Breast epithelium (tissue), 4 donors: ENCODE measurements around the gene F2. TPM values are rescaled to one million over a fixed set of nuclear protein-coding genes. Genes with fewer than 3 reads are reported as not detected.

Experiments used
- DNase-seq, 2 donors: peaks; one replicate each; pipeline ENCODE4 v3.0.0-alpha.2; 2019; ENCODE audit warnings: low spot score in 2 of 2
- H3K27ac ChIP-seq, 2 donors: fragments of 200-600 bp; sonication (generic) in 1 of 2; one replicate each; pipeline ENCODE4 v1.5.1; 2016 to 2019; ENCODE audit warnings: mild to moderate bottlenecking in 1 of 2
- H3K27me3 ChIP-seq, 2 donors: fragments of 200-600 bp; sonication (generic) in 1 of 2; one replicate each; pipeline versions ENCODE4 v1.5.1 to v1.6.0; 2017 to 2019; ENCODE audit warnings: control low read depth in 1 of 2, mild to moderate bottlenecking in 1 of 2
- H3K36me3 ChIP-seq: fragments of 200-600 bp; one replicate; pipeline ENCODE4 v1.5.1; 2019
- H3K4me1 ChIP-seq, 2 donors: fragments of 200-600 bp; sonication (generic); one replicate each; pipeline ENCODE4 v1.5.1; 2016 to 2019; ENCODE audit warnings: control low read depth in 1 of 2
- H3K4me3 ChIP-seq, 3 donors: fragments of 200-600 bp; sonication (generic); 1 replicate in 2 of 3; 2 replicates in 1 of 3; pipeline ENCODE4 v1.5.1; 2016 to 2019; ENCODE audit warnings: mild to moderate bottlenecking in 3 of 3, moderate library complexity in 2 of 3
- H3K9me3 ChIP-seq, 2 donors: fragments of 200-600 bp; sonication (generic) in 1 of 2; one replicate each; pipeline ENCODE4 v1.5.1; 2016 to 2019; ENCODE audit warnings: control low read depth in 1 of 2
- CTCF ChIP-seq, 3 donors: fragments of 450-650 bp; IDR thresholded peaks; one replicate each; pipeline ENCODE4 v1.5.1; 2016 to 2017; ENCODE audit warnings: antibody characterized with exemption in 3 of 3, mild to moderate bottlenecking in 3 of 3, moderate library complexity in 3 of 3
- POLR2A ChIP-seq: fragments of 450-650 bp; IDR thresholded peaks from one replicate; pipeline ENCODE4 v1.6.1; 2016; ENCODE audit warnings: antibody characterized with exemption, mild to moderate bottlenecking, moderate library complexity
- POLR2AphosphoS5 ChIP-seq, 3 donors: sonication (generic); formaldehyde crosslinking; IDR thresholded peaks; one replicate each; pipeline ENCODE4 v1.6.1; 2017; ENCODE audit warnings: antibody characterized with exemption in 3 of 3
- intact Hi-C: fragments of 100-400 bp; cut with DNase I; formaldehyde crosslinking; loops from one replicate; pipeline ENCODE4 v1.15.1; 2023; ENCODE audit warnings: low total_unique reads
- total RNA-seq, 3 donors: library from RNA; depleted of rRNA; stranded (reverse); fragments of >200 nt; gene quantifications; one replicate each; pipeline ENCODE4 v1.1.0, GENCODE V29; 2016

The F2 gene
- total RNA-seq, 3 donors from 2014 or later, result not detected

GRCh38 chr11:46736615-46737014, 17.6 kb downstream of the F2 start:
- no peak overlapping the region for H3K27ac ChIP-seq

GRCh38 chr11:46737699-46738098, 18.7 kb downstream of the F2 start:
- H3K27me3 ChIP-seq, result no peaks in the 10 kb centered on the region
- no peaks in the 10 kb centered on the region for H3K9me3 ChIP-seq
- no peak for DNase-seq
- no peak for TF ChIP-seq POLR2A
- TF ChIP-seq POLR2AphosphoS5 (IDR thresholded peaks at IDR 0.05), result no peak
- no peak for TF ChIP-seq CTCF (IDR thresholded peaks at IDR 0.05)
- H3K4me1 ChIP-seq, result no peaks in the 10 kb centered on the region
- intact Hi-C loops, result no loop called here
- no peaks in the 10 kb centered on the region for H3K36me3 ChIP-seq
- H3K4me3 ChIP-seq, result no peak overlapping the region
- no peak overlapping the region for H3K27ac ChIP-seq

More at GRCh38 chr11:46736615-46737014, 17.6 kb downstream of the F2 start:
- H3K27me3 ChIP-seq, result no peaks in the 10 kb centered on the region
- H3K4me3 ChIP-seq, result no peak overlapping the region
- intact Hi-C loops, result no loop called here
- H3K9me3 ChIP-seq, result no peaks in the 10 kb centered on the region
- no peak for TF ChIP-seq CTCF (IDR thresholded peaks at IDR 0.05)
- no peak for TF ChIP-seq POLR2AphosphoS5 (IDR thresholded peaks at IDR 0.05)
- TF ChIP-seq POLR2A, result no peak
- no peaks in the 10 kb centered on the region for H3K4me1 ChIP-seq
- no peaks in the 10 kb centered on the region for H3K36me3 ChIP-seq
- DNase-seq, result no peak

DNA sequence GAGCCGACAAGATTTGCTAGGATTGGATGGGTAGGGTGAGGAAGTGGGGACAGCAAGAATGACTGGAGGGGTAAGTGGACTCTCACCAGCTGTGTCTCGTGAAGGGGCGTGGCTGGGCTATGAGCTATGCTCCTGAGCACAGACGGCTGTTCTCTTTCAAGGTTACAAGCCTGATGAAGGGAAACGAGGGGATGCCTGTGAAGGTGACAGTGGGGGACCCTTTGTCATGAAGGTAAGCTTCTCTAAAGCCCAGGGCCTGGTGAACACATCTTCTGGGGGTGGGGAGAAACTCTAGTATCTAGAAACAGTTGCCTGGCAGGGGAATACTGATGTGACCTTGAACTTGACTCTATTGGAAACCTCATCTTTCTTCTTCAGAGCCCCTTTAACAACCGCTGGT, 19.9 kb downstream of the F2 start:
- intact Hi-C loops, result no loop called here

DNA sequence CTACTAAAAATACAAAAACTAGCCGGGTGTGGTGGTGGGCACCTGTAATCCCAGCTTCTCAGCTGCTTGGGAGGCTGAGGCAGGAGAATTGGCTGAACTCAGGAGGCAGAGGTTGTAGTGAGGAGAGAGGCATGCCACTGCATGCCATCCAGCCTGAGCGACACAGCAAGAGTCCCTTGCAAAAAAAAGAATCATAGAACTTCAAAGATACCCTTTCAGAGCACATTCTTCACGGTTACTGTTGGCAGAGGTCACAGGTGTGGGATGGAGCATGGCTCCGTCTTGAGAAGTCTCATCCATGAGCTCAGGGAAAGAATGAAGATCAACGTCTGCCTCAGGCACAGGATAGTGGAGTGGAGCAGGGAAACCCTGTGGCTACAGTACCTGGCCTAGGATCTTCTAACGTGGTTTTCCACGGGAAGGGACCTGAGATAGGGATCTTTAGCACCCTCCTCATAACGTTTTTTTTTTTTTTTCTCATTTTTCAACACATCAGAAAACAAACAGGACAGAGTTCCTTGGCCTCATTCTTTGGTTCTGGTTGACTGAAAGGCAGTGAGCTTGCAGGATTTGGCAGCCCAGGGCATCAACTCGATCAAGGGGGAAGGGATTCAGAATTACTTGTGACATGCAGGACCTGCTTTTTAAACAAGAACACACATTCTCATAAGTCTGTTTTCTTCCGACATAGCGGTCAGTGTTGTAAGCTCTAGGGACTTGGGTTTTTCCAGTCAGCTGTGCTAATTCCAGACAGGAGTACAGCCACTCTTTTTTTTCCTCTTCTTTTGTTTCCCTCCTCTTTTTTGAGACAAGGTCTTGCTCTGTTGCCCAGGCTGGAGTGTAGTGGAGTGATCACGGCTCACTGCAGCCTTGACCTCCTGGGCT, 22.8 kb downstream of the F2 start:
- no peak for TF ChIP-seq POLR2A
- no peak for TF ChIP-seq POLR2AphosphoS5 (IDR thresholded peaks at IDR 0.05)
- no peak for TF ChIP-seq CTCF (IDR thresholded peaks at IDR 0.05)
- intact Hi-C loops, result no loop called here
- no peaks in the 10 kb centered on the region for H3K27me3 ChIP-seq

More for the DNA sequence above, 19.9 kb downstream of the F2 start:
- no peak for TF ChIP-seq CTCF (IDR thresholded peaks at IDR 0.05)
- TF ChIP-seq POLR2A, result no peak
- no peak for TF ChIP-seq POLR2AphosphoS5 (IDR thresholded peaks at IDR 0.05)
- no peak overlapping the region for H3K27ac ChIP-seq
- H3K4me3 ChIP-seq, result no peak overlapping the region
- H3K27me3 ChIP-seq, result no peaks in the 10 kb centered on the region
- H3K36me3 ChIP-seq, result peaks cover 3% of the 10 kb centered on the region
- no peaks in the 10 kb centered on the region for H3K4me1 ChIP-seq
- DNase-seq, result no peak
- no peaks in the 10 kb centered on the region for H3K9me3 ChIP-seq

GRCh38 chr11:46743043-46743442, 24.0 kb downstream of the F2 start:
- Histone ChIP-seq H3K4me3 (no peak overlapping the region), H3K36me3 (peaks cover 7% of the 10 kb centered on the region), H3K9me3 (no peaks in the 10 kb centered on the region), H3K27me3 (no peaks in the 10 kb centered on the region), H3K27ac (no peak overlapping the region), H3K4me1 (no peaks in the 10 kb centered on the region)
- intact Hi-C loops, result no loop called here
- no peak for DNase-seq
- TF ChIP-seq CTCF (IDR thresholded peaks at IDR 0.05), result no peak
- no peak for TF ChIP-seq POLR2A
- TF ChIP-seq POLR2AphosphoS5 (IDR thresholded peaks at IDR 0.05), result no peak

More for the DNA sequence above, 22.8 kb downstream of the F2 start:
- Histone ChIP-seq H3K9me3 (no peaks in the 10 kb centered on the region), H3K4me1 (no peaks in the 10 kb centered on the region), H3K27ac (no peak overlapping the region), H3K36me3 (peaks cover 7% of the 10 kb centered on the region), H3K4me3 (no peak overlapping the region)
- no peak for DNase-seq
